NCI-H146 treated with DMSO at 0.1 percent for 48 hours (cell line): ENCODE data around the gene RNF157.

Experiments used
- DNase-seq: peaks from one replicate; lab custom pipeline; 2025; ENCODE audit not compliant: unreplicated experiment; lab: John Stamatoyannopoulos, UW

The RNF157 gene

DNA sequence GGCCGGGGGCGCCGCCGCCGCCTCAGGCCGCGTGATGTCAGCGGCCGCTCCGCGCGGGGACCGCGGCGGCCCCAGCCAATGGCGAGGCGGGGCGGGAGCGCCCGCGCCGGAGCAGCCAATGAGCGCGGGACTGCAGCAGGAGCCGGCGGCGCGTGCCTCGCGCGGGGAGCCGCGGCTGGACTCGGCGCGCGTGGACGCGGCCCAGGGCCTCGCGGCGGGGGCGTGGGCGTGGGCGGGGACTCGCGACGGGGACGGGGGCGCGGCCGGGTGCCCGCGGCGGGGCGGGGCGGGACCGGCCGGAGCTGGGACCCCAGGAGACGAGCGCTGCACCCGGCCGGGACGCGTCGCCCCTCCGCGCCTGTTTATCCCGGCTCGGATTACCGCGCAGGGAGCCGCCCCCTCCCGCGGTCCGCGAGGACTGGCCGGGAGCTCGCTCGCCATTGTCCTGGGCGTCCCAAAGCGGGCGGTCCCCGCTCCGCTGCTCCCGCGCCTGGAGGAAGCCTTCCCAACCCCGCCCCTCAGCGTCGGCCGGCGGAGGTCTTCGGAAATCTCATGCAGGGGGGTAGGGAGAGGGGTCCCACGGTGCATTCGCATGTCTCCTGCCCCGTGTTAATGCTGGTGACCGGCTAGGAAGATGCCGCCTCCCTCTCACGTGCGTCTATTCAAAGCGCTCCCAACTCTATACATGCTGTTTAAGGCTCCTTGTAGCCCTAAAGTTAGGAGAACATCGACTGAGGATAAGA lies at the start of gene RNF157:
TSS of gene RNF157 (minus strand) at position 33 of the 743 bp plus-strand sequence. CDS start 253 bp downstream, outside the sequence.
- DNase-seq: peak; percentile 23

- DNase-seq: no peak
Observed at GRCh38 chr17:76281573-76282371, 41.5 kb upstream of the RNF157 start.

- DNase-seq: no peak
Observed at GRCh38 chr17:76280650-76281049, 40.4 kb upstream of the RNF157 start.

DNA sequence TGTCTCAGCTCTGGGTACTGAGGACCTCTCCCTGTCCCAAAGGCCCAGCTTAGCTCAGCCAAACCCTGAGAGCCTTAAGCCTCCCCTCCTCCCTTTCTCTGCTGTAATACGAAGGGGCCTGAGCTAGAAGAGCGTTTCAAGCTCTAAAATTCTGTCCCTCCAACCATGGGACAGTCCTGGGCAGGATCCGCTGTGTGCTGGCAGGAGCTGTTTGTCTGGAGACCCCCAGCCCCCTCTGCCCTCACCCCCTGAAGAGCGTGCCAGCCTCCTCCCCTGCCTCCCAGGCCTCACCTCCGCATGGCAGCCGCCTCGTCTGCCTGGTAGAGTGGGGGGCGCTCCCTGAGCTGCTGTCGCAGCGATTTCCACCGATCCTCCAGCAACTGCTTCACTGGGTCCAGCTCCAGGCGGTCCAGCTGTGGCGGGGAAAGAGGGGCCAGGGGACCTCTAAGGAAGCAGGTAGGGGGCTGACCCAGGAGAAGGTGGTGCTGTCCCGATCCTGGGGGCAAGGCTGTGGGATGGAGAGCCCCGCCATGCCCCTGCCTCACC lies 39.5 kb upstream of the RNF157 start:
- no peak for DNase-seq

DNA sequence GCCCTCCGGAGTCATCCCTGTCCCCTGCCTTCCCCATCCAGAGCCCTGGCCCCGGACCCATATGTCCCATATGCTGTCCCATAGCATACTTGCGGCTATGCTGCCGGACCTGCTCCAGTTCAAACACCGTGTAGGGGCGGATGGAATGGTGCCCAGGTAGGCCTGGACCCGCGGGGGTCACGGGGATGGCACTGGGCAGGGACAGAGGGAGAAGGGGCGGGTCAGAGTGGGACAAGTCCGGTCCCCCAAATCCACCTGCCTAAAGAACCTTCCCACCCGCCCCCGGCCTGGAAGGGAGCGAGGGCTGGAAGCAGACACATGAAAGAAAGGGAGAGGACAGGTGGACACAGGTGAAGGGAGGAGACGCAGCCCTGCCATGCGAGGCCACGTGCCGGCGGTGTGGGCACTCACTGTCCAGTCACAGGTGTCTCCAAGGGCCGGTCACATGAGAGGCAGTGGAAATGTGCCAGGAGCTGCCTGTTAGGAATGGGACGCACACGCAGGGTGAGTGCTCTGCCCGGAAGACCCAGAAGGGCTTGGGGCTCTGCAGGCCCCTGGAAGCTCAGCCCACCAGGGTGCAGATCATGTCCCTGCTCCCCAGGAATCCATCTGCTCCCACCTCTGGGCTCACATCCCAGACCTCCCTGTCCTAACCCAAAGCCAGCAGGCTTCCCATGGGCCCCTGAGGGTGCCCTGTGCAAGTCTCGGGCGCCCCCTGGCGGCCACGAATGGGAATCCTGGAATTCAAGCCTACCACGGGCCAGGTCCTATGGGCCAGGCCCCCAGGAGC lies 38.9 kb upstream of the RNF157 start:
- peak; percentile 16 for DNase-seq

- no peak for DNase-seq
Observed at GRCh38 chr17:76278268-76278908, 38.1 kb upstream of the RNF157 start.

GRCh38 chr17:76277300-76278267 lies 37.3 kb upstream of the RNF157 start:
- DNase-seq: no peak

DNA sequence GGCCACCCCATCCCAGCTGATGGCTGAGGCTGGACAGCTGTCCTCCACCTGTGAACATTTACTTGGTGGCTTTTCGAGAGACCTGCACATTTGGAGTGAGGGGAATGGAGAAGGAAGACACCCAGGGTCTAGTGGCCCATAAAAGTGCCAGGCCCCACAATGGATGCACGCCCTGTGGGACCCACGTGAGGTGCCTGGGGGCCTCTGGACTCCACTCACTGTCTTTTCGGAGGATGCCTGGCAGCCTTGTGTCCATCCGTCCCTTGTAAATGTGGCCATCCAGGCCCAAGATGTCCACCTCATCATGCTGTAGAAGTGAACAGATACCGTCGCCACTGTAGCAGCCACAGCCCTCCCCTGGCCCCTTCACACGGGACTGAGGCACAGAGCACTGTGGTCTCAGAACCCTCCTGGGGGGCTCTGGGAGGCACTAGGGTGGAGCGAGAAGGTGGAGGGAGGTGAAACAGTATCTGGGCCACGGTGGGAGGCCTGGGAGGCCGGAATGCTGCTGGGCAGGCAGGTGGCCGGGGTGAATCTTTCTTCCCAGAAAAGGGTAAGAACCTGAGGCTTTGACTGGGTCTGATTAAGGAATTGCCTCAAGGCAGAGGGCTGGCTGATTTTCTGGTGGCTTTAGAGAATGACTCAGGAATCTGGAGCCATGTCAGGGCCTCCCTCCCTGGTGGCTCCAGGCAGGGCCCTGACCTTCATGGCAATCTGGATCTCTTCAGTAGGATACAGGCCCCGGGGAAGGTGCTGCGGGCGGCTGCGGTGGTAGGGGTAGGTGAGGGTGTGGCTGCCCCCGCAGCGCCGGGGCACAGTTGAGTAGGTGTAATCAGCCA lies 36.4 kb upstream of the RNF157 start:
- no peak for DNase-seq

- DNase-seq: no peak
Observed at GRCh38 chr17:76276069-76276431, 35.8 kb upstream of the RNF157 start.

DNA sequence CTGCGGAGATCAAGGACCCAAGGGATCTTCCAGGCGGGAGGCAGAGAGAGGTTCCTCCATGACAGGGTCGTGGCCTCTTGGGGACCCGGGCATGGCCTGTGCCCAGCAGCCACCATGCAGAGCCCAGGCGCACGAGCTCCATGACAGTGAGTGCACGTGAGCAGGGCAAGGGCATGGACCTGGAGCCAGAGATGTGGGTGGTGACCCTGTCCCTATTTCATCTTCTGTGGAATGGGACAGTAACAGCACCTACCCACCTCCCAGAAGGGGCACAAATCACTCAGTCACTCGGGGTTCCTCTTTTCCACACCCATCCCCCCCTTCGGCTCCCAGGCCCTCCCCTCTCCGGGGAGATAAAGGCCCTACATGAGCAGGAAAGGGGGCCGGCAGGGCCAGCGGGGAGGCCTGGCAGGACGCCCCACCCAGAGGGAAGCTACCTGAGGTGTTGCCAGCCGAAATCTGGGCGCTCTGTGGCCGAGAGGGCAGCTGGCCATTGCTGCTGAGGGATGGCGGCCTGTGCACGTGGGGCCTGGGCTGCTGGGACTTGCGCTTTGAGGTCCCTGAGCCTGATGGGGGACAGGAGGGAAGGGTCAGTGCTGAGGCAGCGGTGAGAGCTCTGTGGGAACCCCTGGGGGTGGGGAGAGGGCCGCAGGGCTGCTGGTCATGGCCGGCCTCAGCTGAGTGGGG lies 35.2 kb upstream of the RNF157 start:
- no peak for DNase-seq

GRCh38 chr17:76274112-76274956 lies 34.0 kb upstream of the RNF157 start:
- no peak for DNase-seq

DNA sequence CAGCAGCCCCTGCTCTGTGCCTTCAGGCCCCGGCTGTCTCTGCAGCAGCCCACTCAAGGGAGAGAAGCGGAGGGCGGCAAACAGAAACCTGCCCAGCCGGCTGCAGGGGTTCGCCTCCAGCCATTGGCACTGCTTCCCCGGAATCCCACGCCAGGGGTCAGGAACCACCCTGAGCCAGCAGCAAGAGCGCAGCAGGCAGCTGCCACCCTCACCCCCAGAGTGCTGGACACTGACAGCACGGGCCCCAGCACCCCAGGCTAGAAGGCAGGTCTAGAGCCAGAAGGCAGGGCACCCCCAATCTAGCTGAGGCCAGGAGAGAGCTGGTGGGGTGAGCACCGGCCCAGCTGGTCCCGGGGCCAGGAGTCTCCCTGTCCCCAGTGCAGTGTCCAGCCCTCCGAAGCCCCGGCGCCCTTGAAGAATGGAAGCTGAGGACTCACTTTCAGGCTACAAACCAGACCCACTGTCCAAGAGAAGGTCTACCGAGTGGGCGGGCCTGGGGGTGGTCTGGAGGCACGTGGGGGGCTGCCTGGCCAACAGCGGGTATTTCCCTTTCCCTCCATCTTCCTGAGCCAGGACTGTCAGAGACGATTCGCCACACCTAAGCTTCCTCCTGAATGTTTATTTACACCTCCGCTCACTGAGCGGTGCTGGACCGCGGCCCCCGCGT lies 33.3 kb upstream of the RNF157 start:
- no peak for DNase-seq

DNA sequence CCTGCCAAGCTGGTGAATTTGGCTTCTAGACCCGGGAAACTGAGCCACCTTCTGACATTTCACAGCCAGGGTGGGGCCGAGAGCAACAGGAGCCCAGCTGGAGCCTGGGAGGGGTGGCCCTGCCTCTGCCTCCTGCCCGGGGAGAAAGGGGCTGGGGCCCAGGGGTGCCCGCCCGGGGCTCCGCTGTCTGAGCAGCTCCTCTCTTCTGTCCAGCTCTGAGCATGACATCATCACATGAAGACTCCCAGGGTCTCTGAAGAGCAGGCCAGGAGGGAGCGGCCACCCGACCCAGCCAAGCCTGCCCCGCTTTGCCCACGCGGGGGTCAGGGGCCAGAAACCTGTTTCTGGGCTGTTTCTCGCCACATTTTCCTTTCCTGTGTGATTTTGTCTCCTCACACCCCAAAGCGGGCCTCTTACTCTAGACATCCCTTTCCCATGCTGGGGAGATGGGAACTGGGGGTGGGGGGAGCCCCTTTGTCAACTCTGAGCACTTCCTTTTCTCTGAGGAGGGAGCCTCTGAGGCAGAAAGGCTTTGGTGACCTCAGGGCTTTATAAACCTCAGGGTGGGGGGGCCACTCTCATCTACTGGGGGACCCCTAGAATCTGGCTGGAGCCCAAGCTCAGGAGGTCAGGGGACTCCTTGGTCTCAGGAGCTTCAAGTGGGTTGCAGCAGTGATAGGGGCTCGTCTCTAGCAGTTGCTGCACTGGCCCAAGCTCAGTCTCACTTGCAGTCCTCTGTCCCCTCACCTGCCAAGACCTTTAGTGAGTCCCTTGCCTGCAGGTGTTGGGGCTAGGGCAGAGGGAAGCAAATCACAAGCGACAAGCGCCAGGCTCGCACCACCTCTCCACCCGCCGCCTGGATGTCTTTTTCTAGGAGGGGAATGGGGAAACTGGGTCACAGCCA lies 32.5 kb upstream of the RNF157 start:
- DNase-seq: no peak

DNA sequence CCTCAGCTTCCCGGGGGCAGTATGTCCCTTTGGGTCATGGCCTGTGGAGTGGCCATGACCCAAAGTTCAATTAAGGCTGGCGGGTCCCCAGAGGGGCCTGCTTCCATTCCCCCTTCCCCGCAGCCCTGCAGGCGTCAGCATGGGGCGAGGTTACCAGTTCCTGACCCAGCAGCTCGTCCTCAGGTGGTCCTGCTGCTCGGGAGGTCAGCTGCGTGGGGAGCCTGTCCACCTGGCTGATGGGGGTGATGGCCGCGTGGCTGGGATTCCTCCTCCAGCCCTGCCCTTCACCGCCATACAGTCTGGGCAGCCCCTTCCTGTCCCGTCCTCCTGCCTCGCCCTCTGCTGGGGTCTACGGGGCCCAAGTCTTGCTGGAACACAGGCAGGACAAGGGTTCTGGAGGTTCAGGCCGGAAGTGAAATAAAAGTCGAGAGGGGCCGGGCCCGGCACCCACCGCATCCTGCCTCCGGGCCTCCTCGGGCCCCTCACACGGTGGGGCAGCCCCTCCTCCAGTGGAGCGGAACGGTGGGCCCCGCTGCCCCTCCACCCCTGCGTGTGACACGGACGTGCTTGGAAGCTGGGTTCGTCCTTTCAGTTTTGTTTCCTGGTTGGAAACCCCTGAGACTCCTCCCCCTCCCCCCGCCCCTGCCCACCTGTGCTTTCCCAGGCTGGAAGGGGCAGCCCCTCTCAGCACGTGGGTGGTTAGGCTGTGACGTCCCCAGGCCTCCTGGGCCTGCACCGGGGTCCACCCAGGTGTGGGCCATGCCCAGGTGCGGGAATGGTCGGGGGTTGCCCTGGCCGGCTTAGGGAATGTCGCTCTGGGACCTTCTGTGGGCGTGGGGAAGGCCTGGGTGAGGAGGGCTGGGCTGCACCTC lies 31.6 kb upstream of the RNF157 start:
- no peak for DNase-seq
